EH (cell line): Measurements from ENCODE around the gene SPX.
A peak's percentile ranks its signal among the peaks of the same experiment; 100 is the strongest.

Source experiments
- DNase-seq: peaks from one replicate; pipeline ENCODE4 v3.0.0-alpha.2; 2015; ENCODE audit warnings: low read depth

Gene SPX

GRCh38 chr12:21538061-21538653 is 12.1 kb downstream of the SPX start:
- no peak for DNase-seq

GRCh38 chr12:21539797-21540196 is 13.7 kb downstream of the SPX start:
- DNase-seq = no peak

- no peak for DNase-seq
These were observed 15.7 kb downstream of the SPX start for GRCh38 chr12:21541773-21542172.

GRCh38 chr12:21542403-21542802 is 16.3 kb downstream of the SPX start:
- DNase-seq = no peak

- DNase-seq = no peak
These were observed 17.1 kb downstream of the SPX start for GRCh38 chr12:21543151-21543550.

GRCh38 chr12:21545557-21545956 is 19.5 kb downstream of the SPX start:
- no peak for DNase-seq

GRCh38 chr12:21546716-21547115 is 20.6 kb downstream of the SPX start:
- DNase-seq = peak; percentile 24

- no peak for DNase-seq
These were observed 21.3 kb downstream of the SPX start for GRCh38 chr12:21547437-21547836.

- no peak for DNase-seq
These were observed 25.9 kb downstream of the SPX start for GRCh38 chr12:21551841-21552465.

- DNase-seq = no peak
These were observed 26.7 kb downstream of the SPX start for GRCh38 chr12:21552635-21553328.

GRCh38 chr12:21553329-21553675 is 27.2 kb downstream of the SPX start:
- no peak for DNase-seq

- no peak for DNase-seq
These were observed 32.1 kb downstream of the SPX start for GRCh38 chr12:21558100-21558679.

- DNase-seq = peak; percentile 11
These were observed 33.9 kb downstream of the SPX start for GRCh38 chr12:21559855-21560569.

- DNase-seq = no peak
These were observed 35.1 kb downstream of the SPX start for GRCh38 chr12:21561158-21561557.

- DNase-seq = no peak
These were observed 36.8 kb downstream of the SPX start for GRCh38 chr12:21562859-21563258.

GRCh38 chr12:21566223-21566906 is 40.3 kb downstream of the SPX start:
- DNase-seq = no peak

- no peak for DNase-seq
These were observed 40.9 kb downstream of the SPX start for GRCh38 chr12:21566907-21567394.

GRCh38 chr12:21568115-21568514 is 42.0 kb downstream of the SPX start:
- DNase-seq = no peak

- DNase-seq = no peak
These were observed 45.0 kb downstream of the SPX start for GRCh38 chr12:21571046-21571445.

- DNase-seq = no peak
These were observed 47.8 kb downstream of the SPX start for GRCh38 chr12:21573733-21574358.

GRCh38 chr12:21576431-21576830 is 50.3 kb downstream of the SPX start:
- DNase-seq = no peak
